Measurements from ENCODE around the gene CNPY3. TPM values are rescaled to one million over a fixed set of nuclear protein-coding genes. Genes with fewer than 3 reads are reported as not detected.

Gene CNPY3
- total and polyA plus RNA-seq, 2 of the 13 experiments (the other 11 are each of a cell fraction or from before 2014, with no cell fraction given): 42.3 to 60.2 TPM

- TF ChIP-seq GABPB1 (CRISPR knock-in tag; IDR thresholded peaks at IDR 0.05) (peak; percentile 97), ZNF839 (CRISPR knock-in tag; IDR thresholded peaks at IDR 0.05; ENCODE audit: borderline replicate concordance) (peak; percentile 96), DNMT3B (CRISPR knock-in tag; conservative IDR thresholded peaks at IDR 0.05) (peak; percentile 82; the same call in 1 of the 2 replicates), ZNF432 (CRISPR knock-in tag; IDR thresholded peaks at IDR 0.05; ENCODE audit: borderline replicate concordance) (0 out of 2 replicates have a peak, but pooled peaks have one; percentile 39), ZNF605 (CRISPR knock-in tag; IDR thresholded peaks at IDR 0.05) (peak; percentile 98), KDM6A (CRISPR knock-in tag; IDR thresholded peaks at IDR 0.05; ENCODE audit: low read depth) (peak; percentile 6; the same call in 1 of the 2 replicates), FLYWCH1 (CRISPR knock-in tag; IDR thresholded peaks at IDR 0.05) (peak; percentile 85; the same call in 1 of the 2 replicates), ZFP82 (CRISPR knock-in tag; IDR thresholded peaks at IDR 0.05; ENCODE audit: borderline replicate concordance) (peak; percentile 86; the same call in 1 of the 2 replicates), PRDM4 (CRISPR knock-in tag; IDR thresholded peaks at IDR 0.05; ENCODE audit: borderline replicate concordance) (no peak), ZNF337 (CRISPR knock-in tag; IDR thresholded peaks at IDR 0.05; ENCODE audit: borderline replicate concordance, low read depth) (0 out of 2 replicates have a peak, but pooled peaks have one; percentile 97), CENPX (CRISPR knock-in tag; IDR thresholded peaks at IDR 0.05) (no peak), NFE2L1 (CRISPR knock-in tag; IDR thresholded peaks at IDR 0.05; ENCODE audit: borderline replicate concordance) (no peak; the same call in 1 of the 2 replicates), PPARG (CRISPR knock-in tag; conservative IDR thresholded peaks at IDR 0.05) (no peak), ZNF512 (CRISPR knock-in tag; IDR thresholded peaks at IDR 0.05) (peak; percentile 9; the same call in 1 of the 2 replicates), SIN3A (IDR thresholded peaks at IDR 0.05; ENCODE audit: borderline replicate concordance, low read depth, low read length) (peak; percentile 87; the same call in 1 of the 2 replicates), ZKSCAN1 (IDR thresholded peaks at IDR 0.05; ENCODE audit: low read length) (no peak), ZNF530 (CRISPR knock-in tag; IDR thresholded peaks at IDR 0.05; ENCODE audit: low read depth) (no peak), IKZF4 (CRISPR knock-in tag; IDR thresholded peaks at IDR 0.05; ENCODE audit: borderline replicate concordance, low read depth, not compliant biosample characterization) (peak; percentile 98)
- TF ChIP-seq, protein P1, sequence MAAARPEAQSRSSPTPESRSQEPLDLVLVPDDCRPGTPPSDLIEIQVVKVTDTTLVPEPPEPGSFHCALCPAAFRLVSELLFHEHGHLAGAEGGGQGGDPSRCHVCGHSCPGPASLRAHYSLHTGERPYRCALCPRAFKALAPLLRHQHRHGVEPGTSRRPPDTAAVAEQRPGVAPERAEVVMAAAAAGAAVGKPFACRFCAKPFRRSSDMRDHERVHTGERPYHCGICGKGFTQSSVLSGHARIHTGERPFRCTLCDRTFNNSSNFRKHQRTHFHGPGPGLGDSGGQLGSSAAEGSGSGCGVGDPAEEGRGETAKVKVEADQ (CRISPR knock-in tag; IDR thresholded peaks at IDR 0.05; ENCODE audit: borderline replicate concordance): peak; percentile 97
- TF ChIP-seq, protein P2, sequence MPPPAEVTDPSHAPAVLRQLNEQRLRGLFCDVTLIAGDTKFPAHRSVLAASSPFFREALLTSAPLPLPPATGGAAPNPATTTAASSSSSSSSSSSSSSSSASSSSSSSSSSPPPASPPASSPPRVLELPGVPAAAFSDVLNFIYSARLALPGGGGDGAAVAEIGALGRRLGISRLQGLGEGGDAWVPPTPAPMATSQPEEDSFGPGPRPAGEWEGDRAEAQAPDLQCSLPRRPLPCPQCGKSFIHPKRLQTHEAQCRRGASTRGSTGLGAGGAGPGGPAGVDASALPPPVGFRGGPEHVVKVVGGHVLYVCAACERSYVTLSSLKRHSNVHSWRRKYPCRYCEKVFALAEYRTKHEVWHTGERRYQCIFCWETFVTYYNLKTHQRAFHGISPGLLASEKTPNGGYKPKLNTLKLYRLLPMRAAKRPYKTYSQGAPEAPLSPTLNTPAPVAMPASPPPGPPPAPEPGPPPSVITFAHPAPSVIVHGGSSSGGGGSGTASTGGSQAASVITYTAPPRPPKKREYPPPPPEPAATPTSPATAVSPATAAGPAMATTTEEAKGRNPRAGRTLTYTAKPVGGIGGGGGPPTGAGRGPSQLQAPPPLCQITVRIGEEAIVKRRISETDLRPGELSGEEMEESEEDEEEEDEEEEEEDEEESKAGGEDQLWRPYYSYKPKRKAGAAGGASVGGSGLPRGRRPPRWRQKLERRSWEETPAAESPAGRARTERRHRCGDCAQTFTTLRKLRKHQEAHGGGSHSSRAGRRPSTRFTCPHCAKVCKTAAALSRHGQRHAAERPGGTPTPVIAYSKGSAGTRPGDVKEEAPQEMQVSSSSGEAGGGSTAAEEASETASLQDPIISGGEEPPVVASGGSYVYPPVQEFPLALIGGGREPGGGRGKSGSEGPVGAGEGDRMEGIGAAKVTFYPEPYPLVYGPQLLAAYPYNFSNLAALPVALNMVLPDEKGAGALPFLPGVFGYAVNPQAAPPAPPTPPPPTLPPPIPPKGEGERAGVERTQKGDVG (CRISPR knock-in tag; IDR thresholded peaks at IDR 0.05; ENCODE audit: borderline replicate concordance): peak; percentile 89
These were observed 38.7 kb upstream of the CNPY3 start (continued) for GRCh38 chr6:42890311-42891198.
